ENCODE results near the gene WWC2. TPM values are rescaled to one million over a fixed set of nuclear protein-coding genes. Genes with fewer than 3 reads are reported as not detected.

WWC2 gene
- total RNA-seq, 2 experiments from 2014 or later = 0.91 to 1.2 TPM

DNA sequence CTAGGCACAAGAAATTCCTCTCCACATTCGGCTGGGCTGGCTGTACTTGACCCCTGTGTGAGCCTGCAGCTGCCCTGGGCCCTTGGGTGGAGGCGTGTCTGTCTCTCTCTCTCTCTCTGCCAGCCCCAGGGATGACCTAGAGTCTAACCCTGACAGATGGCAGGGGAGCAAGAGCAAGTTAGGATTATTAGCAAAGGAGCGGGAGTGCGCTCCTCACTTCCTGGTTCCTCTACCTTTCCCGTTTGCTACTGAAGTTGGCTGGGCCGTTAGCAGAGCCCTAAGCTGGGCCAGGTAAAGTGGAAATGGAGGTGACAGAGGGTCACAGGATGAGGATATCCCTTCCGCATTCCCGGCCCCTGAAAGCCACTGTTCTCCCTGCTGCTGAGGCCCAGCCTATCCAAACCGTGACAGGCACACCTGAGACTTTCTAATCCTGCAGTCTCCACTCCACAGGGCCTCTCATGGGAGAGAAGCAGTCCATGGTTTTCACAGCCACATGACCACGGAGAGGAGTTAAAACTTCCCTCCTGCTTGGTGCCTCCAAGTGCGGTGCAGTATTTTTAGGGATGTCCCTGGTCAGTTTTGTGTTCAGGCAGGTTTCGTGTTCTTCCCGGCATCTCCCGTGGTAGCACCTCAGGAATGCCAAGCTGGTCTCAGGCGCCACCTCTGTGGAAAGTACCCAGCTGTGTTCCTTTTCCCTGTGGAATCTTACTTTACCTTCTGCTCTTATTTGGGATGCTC is 141.7 kb downstream of the WWC2 start:
- POLR2A ChIA-PET = no interaction called here
- Mint-ChIP-seq H3K9me3 (no peaks in the 10 kb centered on the region), H3K4me1 (no peaks in the 10 kb centered on the region), H3K4me3 (no peak overlapping the region), H3K27me3 (peaks cover 5% of the 10 kb centered on the region), H3K36me3 (no peaks in the 10 kb centered on the region), H3K27ac (no peak overlapping the region)
- ATAC-seq (ENCODE audit: low read depth) (no peak), DNase-seq (no peak)

DNA sequence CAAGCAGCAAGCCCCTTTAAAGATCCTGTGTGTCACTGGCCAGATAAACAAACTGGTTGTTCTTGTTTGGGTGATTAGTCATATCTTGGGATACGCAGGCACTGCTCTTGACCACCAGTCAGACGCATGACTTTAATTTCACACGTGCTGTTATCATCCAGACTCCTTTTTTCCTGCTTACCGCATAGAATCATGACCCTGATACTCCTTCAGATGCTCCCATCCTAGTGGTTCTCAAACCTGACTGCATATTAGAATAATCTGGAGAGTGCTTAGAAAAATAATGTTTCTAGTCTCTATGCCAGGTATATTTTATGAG is 142.2 kb downstream of the WWC2 start:
- no peaks in the 10 kb centered on the region for H3K4me1 Mint-ChIP-seq
- H3K4me3 Mint-ChIP-seq = no peak overlapping the region
- ATAC-seq (ENCODE audit: low read depth) = no peak
- peaks cover 5% of the 10 kb centered on the region for H3K27me3 Mint-ChIP-seq
- H3K36me3 Mint-ChIP-seq = no peaks in the 10 kb centered on the region
- DNase-seq = no peak
- no peaks in the 10 kb centered on the region for H3K9me3 Mint-ChIP-seq
- no peak overlapping the region for H3K27ac Mint-ChIP-seq
- POLR2A ChIA-PET = no interaction called here

DNA sequence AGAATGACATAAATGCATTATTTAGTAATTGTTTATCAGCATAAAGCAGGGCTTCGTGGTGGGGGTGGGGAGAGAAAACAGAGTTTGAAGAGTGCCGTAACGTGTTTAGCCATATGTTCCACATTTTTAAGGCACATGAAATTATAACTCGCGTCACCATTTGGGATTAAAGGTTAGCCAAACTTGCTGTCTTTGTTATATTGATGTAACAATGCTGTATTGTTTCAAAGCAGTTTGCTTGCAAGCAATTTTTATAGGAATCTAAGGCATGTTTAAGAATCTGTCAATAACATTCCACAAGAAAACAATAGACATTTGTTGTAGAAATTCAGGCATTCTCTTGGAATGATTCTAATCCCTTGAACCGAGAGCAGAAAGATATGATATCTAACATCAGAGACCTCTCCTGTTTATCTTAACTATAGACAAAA is 142.7 kb downstream of the WWC2 start:
- ATAC-seq (ENCODE audit: low read depth) = no peak
- Mint-ChIP-seq H3K27me3 (peaks cover 5% of the 10 kb centered on the region), H3K4me1 (no peaks in the 10 kb centered on the region), H3K36me3 (no peaks in the 10 kb centered on the region), H3K9me3 (no peaks in the 10 kb centered on the region), H3K4me3 (no peak overlapping the region), H3K27ac (no peak overlapping the region)
- no peak for DNase-seq
- POLR2A ChIA-PET = no interaction called here

DNA sequence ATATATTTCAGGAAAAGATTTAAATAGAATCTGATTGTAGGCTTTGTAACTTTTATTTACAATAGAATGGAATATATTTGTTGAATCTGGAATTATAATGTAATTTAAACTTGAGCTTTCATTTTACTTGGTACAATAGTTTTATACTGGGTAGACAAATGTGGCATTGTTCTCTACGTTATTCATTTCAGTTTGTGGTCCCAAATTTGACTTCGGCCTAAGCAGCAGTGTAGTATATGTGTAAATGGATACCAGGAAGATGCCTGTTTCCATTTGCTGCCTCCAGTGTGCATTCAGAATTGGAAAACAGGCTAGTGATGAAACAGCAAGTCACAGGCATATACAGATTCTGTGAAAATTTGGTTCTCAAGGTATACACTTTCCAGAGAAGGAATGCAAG is 143.2 kb downstream of the WWC2 start:
- Mint-ChIP-seq H3K27ac (no peak overlapping the region), H3K27me3 (peaks cover 5% of the 10 kb centered on the region), H3K9me3 (no peaks in the 10 kb centered on the region), H3K4me3 (no peak overlapping the region), H3K36me3 (no peaks in the 10 kb centered on the region), H3K4me1 (no peaks in the 10 kb centered on the region)
- ATAC-seq (ENCODE audit: low read depth) (no peak), DNase-seq (no peak)
- POLR2A ChIA-PET = no interaction called here

DNA sequence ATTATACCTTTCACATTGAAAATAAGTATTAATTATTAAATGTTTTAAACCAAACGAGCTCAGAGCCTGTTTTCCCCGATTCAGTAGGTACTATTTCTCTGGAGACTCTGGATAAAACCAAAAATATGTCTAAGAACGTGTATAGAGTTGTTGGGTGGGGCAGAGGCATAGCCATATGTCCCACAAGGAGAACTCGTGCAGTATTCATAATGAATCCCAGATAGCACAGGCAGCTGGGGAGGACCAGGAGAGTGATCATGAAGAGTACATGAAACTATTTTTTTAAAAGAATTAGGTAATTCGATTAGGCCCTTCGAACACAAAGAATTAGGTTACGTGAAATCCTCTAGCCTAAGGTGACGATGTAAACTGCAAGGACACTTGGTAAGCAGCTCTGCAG is 145.0 kb downstream of the WWC2 start:
- Mint-ChIP-seq H3K27ac (no peak overlapping the region), H3K27me3 (peaks cover 5% of the 10 kb centered on the region), H3K4me3 (no peak overlapping the region), H3K36me3 (no peaks in the 10 kb centered on the region), H3K4me1 (no peaks in the 10 kb centered on the region), H3K9me3 (no peaks in the 10 kb centered on the region)
- DNase-seq = no peak
- no peak for ATAC-seq (ENCODE audit: low read depth)
- POLR2A ChIA-PET = no interaction called here

DNA sequence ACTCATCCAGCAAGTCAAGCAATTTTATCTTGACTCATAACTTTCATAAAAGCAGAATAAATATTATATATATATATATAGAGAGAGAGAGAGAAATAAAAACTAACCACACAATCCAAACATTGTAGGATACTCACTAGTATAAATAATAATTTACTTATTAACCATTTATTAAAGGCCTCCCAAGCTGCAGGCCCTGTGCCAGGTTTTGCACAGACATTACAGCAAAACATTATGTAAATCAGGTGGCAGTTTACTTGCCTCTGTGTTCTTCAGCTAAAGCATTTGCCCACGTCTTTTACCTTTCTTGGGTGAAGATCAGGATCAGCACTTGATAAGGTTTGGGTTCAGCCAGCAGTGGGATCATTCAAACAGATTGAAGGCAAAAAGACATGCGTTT is 145.4 kb downstream of the WWC2 start:
- H3K27ac Mint-ChIP-seq = no peak overlapping the region
- H3K4me3 Mint-ChIP-seq = no peak overlapping the region
- DNase-seq = no peak
- H3K4me1 Mint-ChIP-seq = no peaks in the 10 kb centered on the region
- H3K36me3 Mint-ChIP-seq = no peaks in the 10 kb centered on the region
- POLR2A ChIA-PET = no interaction called here
- ATAC-seq (ENCODE audit: low read depth) = no peak
- H3K9me3 Mint-ChIP-seq = no peaks in the 10 kb centered on the region
- peaks cover 5% of the 10 kb centered on the region for H3K27me3 Mint-ChIP-seq

DNA sequence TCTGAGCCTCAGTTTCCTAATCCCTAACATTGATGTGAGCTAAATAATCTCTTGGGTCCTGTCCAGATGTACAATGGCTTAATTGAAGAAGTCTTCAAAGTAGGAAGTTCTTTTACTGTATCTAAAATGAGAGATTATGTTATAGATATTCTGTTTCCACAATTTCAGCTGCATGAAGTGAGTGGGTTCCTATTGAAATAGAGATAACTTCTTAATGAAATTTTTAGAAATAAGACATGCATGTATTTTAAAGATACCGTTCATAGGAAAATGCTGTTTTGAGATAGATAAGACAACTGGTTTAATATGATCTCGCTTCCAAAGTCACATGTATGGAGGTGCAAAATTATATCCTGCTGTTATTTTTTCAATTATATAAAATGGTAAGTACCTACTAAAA is 149.1 kb downstream of the WWC2 start:
- DNase-seq = no peak
- H3K27ac Mint-ChIP-seq = no peak overlapping the region
- no peaks in the 10 kb centered on the region for H3K4me1 Mint-ChIP-seq
- peaks cover 8% of the 10 kb centered on the region for H3K27me3 Mint-ChIP-seq
- POLR2A ChIA-PET = no interaction called here
- ATAC-seq (ENCODE audit: low read depth) = no peak
- no peaks in the 10 kb centered on the region for H3K9me3 Mint-ChIP-seq
- H3K36me3 Mint-ChIP-seq = no peaks in the 10 kb centered on the region
- no peak overlapping the region for H3K4me3 Mint-ChIP-seq

DNA sequence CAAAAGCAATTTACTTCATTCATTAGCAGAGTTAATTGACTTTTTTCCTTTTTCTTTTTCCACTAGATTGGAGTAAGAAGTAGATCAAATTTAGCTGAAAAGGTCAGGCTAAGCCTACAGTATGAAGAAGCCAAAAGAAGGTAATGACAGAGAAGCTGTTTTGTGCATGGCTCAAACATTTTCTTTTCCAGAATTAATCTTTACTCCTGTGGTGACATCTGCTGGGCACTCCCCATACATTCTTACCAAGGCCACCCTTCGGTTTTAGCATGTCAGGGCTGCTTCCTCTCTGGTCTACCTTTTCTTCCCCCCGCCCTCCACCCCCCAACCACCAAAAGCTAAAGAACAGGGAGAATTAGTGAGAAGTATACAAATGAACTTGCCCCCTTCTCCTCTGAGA is 150.8 kb downstream of the WWC2 start:
- no peaks in the 10 kb centered on the region for H3K9me3 Mint-ChIP-seq
- POLR2A ChIA-PET = no interaction called here

DNA sequence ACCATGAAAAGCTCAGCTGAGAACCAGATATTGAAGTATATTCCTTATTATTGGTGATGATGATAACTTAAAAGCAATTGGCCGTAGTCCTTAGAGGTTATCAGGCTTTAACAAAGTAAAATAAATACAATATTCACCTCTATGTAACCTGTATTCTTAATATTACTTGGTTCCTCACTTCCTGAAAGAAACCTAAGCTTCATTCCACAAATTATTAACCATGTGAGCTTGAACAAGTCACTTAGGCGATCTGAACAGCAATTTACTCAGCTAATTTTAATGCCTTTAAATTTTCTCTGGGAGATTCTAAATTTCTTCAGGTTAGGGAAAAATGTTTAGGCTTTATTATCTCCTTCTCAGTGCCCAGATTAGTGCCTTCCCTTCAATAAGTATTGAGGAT is 151.8 kb downstream of the WWC2 start:
- H3K4me1 Mint-ChIP-seq = no peaks in the 10 kb centered on the region
- DNase-seq = no peak

More for the DNA sequence above, 150.8 kb downstream of the WWC2 start:
- Mint-ChIP-seq H3K36me3 (no peaks in the 10 kb centered on the region), H3K4me1 (no peaks in the 10 kb centered on the region), H3K27ac (no peak overlapping the region), H3K27me3 (peaks cover 8% of the 10 kb centered on the region), H3K4me3 (no peak overlapping the region)
- ATAC-seq (ENCODE audit: low read depth) = no peak
- no peak for DNase-seq

DNA sequence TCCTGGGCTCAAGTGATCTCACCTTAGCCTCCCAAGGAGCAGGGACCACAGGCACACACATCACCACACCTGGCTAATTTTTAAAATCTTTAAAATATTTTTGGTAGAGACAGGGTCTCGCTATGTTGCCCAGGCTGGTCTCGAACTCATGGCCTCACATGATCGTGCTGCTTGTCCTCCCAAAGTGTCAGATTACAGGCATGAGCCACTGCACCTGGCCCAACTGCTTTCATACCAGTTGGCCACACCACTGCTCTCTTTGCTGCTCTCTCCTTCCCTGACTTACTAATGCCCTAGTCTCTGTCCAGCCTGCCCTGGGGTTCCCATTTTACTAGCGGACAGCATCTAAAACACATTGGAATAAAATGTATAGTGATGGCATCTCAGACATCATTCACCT is 153.9 kb downstream of the WWC2 start:
- no peaks in the 10 kb centered on the region for H3K9me3 Mint-ChIP-seq
- H3K27me3 Mint-ChIP-seq = peaks cover 8% of the 10 kb centered on the region
- POLR2A ChIA-PET = no interaction called here
- H3K36me3 Mint-ChIP-seq = no peaks in the 10 kb centered on the region
- peaks cover 2% of the 10 kb centered on the region for H3K4me1 Mint-ChIP-seq
- H3K27ac Mint-ChIP-seq = no peak overlapping the region
- no peak overlapping the region for H3K4me3 Mint-ChIP-seq
- ATAC-seq (ENCODE audit: low read depth) (no peak), DNase-seq (no peak)

More for the DNA sequence above, 151.8 kb downstream of the WWC2 start:
- ATAC-seq (ENCODE audit: low read depth) = no peak
- H3K27ac Mint-ChIP-seq = no peak overlapping the region
- peaks cover 5% of the 10 kb centered on the region for H3K27me3 Mint-ChIP-seq
- no peak overlapping the region for H3K4me3 Mint-ChIP-seq
- H3K9me3 Mint-ChIP-seq = no peaks in the 10 kb centered on the region
- H3K36me3 Mint-ChIP-seq = no peaks in the 10 kb centered on the region
- POLR2A ChIA-PET = no interaction called here

DNA sequence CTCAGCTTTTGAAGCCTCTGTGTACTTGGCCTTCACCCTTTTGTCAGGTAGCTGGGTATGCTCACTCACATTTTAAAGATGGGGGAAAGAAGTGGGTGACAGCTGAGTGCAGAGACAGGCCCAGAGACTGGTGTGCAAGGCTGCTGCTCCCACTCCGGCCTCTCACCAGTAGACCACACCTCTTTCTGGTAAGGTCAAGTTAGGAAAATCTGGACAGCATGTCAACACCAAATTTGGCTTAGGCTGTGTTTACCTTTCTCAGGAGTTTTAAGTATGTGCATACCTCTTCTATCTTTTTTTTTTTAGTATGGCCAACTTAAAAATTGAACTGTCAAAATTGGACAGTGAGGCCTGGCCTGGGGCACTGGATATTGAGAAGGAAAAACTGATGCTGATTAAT is 154.4 kb downstream of the WWC2 start:
- DNase-seq = no peak
- ATAC-seq (ENCODE audit: low read depth) = no peak
- Mint-ChIP-seq H3K4me1 (peaks cover 2% of the 10 kb centered on the region), H3K27ac (no peak overlapping the region), H3K9me3 (no peaks in the 10 kb centered on the region), H3K27me3 (peaks cover 8% of the 10 kb centered on the region), H3K4me3 (no peak overlapping the region), H3K36me3 (no peaks in the 10 kb centered on the region)
- POLR2A ChIA-PET = no interaction called here

DNA sequence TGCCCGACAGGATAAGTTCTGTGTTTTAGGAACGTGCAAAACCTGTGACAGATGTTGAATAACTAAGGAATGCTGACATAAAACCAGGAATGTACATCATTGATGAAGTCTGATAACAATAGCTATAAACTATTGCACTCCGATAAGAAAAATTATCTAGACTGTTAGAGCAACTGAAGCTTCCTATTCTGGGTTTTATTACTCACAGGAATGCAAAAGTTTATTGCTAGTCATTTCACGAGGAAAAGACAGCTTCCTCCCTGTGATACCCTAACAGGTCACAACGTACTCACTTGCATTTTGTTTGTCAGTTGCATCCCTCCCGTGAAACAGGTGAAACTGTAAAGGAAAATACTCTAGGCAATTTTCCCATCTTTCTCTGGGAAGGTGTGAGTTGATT is 155.1 kb downstream of the WWC2 start:
- Mint-ChIP-seq H3K27me3 (peaks cover 8% of the 10 kb centered on the region), H3K36me3 (no peaks in the 10 kb centered on the region), H3K9me3 (no peaks in the 10 kb centered on the region), H3K27ac (no peak overlapping the region), H3K4me1 (peaks cover 2% of the 10 kb centered on the region), H3K4me3 (no peak overlapping the region)
- DNase-seq (no peak), ATAC-seq (ENCODE audit: low read depth) (no peak)
- POLR2A ChIA-PET = no interaction called here

DNA sequence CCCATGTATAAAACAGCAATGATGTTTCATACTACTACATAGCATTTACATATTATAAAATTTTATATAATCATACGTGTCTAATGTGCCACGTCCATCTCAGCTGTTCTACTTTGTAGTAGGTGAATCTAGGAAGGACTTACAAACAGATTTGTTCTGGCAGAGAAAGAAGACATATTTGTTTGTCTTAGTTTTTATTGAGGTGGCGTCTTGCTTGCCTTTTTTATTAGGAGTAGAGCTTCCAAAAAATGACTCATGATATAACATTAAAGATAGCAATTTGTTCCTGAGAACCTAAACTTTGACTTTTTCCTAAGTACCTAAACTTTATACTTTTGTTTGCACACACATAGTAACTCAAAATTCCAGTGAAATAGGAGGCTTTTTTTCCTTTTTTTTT is 156.4 kb downstream of the WWC2 start:
- Mint-ChIP-seq H3K4me3 (no peak overlapping the region), H3K4me1 (peaks cover 2% of the 10 kb centered on the region), H3K9me3 (no peaks in the 10 kb centered on the region), H3K27me3 (peaks cover 2% of the 10 kb centered on the region), H3K27ac (no peak overlapping the region), H3K36me3 (no peaks in the 10 kb centered on the region)
- POLR2A ChIA-PET = no interaction called here
- ATAC-seq (ENCODE audit: low read depth) = no peak
- DNase-seq = no peak

DNA sequence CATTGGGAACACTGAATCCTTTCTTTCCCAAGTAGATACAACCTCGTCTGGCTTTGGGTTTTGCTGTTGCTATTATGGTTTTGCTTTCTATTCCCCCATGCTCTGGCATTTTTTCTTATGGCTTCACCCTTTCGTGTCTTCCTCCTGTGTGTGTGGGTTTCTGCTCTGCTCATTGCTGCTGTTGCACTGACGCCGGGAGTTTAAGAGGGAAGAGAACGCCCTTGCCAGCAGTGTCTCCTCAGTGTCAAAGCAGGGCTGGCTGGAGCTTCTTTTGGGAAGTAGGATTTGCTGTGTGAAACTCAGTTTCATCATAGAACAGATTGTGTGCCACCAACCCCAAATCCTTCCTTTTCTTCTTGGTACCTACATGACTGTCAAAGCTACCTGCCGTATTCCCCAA is 157.3 kb downstream of the WWC2 start:
- POLR2A ChIA-PET = no interaction called here
- no peak overlapping the region for H3K4me3 Mint-ChIP-seq
- ATAC-seq (ENCODE audit: low read depth) (no peak), DNase-seq (no peak)
- peaks cover 2% of the 10 kb centered on the region for H3K4me1 Mint-ChIP-seq
- H3K36me3 Mint-ChIP-seq = no peaks in the 10 kb centered on the region
- H3K9me3 Mint-ChIP-seq = no peaks in the 10 kb centered on the region
- peaks cover 2% of the 10 kb centered on the region for H3K27me3 Mint-ChIP-seq
- H3K27ac Mint-ChIP-seq = no peak overlapping the region
